Esophagus squamous epithelium (tissue), 4 donors: ENCODE measurements around the gene TBPL1.

Source experiments
- POLR2A ChIP-seq, 4 donors: fragments of 450-650 bp; IDR thresholded peaks; one replicate each; pipeline ENCODE4 v1.6.1; 2017; ENCODE audit warnings: antibody characterized with exemption in 4 of 4, mild to moderate bottlenecking in 4 of 4, moderate library complexity in 3 of 4
- TF ChIP-seq, protein P1 (sequence below), 6 experiments: fragments of 450-650 bp in 4 of 6; fragments of 200-600 bp in 2 of 6; sonication (generic) in 2 of 6; IDR thresholded peaks; one replicate each; pipeline ENCODE4 v1.5.1; 2016 to 2019; ENCODE audit warnings: antibody characterized with exemption in 6 of 6, mild to moderate bottlenecking in 4 of 6, moderate library complexity in 4 of 6

DNA sequence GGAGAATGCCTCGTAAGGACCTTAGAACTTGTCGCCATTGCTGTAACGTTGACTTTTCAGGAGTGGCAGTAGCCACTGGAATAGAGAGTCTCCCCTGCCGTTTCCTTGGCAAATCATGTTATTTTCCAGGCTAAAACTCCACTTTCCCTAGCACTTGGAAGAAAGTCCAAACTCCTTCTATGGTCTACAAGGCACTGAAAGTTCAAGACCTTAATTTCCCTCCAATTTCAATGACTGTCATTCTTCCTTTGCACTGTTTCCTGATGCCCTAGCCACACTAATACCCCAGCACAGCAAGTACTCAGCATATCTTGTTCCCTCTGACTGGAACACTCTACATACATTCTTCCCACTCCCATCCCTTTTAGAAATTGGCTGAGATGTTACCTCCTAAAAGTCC is 1.8 kb upstream of the TBPL1 start:
- TF ChIP-seq, protein P1, sequence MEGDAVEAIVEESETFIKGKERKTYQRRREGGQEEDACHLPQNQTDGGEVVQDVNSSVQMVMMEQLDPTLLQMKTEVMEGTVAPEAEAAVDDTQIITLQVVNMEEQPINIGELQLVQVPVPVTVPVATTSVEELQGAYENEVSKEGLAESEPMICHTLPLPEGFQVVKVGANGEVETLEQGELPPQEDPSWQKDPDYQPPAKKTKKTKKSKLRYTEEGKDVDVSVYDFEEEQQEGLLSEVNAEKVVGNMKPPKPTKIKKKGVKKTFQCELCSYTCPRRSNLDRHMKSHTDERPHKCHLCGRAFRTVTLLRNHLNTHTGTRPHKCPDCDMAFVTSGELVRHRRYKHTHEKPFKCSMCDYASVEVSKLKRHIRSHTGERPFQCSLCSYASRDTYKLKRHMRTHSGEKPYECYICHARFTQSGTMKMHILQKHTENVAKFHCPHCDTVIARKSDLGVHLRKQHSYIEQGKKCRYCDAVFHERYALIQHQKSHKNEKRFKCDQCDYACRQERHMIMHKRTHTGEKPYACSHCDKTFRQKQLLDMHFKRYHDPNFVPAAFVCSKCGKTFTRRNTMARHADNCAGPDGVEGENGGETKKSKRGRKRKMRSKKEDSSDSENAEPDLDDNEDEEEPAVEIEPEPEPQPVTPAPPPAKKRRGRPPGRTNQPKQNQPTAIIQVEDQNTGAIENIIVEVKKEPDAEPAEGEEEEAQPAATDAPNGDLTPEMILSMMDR (IDR thresholded peaks at IDR 0.05), result no peak
- no peak for TF ChIP-seq POLR2A (IDR thresholded peaks at IDR 0.05)
